MM.1S (cell line): ENCODE results near the gene IGFBP4.

Source experiments
- DNase-seq: peaks from one replicate; pipeline ENCODE4 v3.0.0-alpha.2; 2015
- H2AFZ ChIP-seq: fragments of 300-600 bp; sonication (generic); 2 replicates; pipeline ENCODE4 v1.6.0; 2016; ENCODE audit warnings: antibody characterized with exemption, low read length
- H3F3A ChIP-seq: fragments of 300-600 bp; sonication (generic); 2 replicates; pipeline ENCODE4 v1.6.1; 2016; ENCODE audit warnings: mild to moderate bottlenecking, antibody characterized with exemption, low read length, moderate library complexity, mixed read lengths; ENCODE audit not compliant: insufficient read depth
- H3K27ac ChIP-seq: fragments of 300-600 bp; sonication (generic); 2 replicates; pipeline ENCODE4 v1.5.1; 2016; ENCODE audit warnings: mild to moderate bottlenecking, low read length
- H3K27me3 ChIP-seq: fragments of 300-600 bp; sonication (generic); replicated peaks from 2 replicates; pipeline ENCODE4 v1.6.0; 2016; ENCODE audit warnings: low read length; ENCODE audit not compliant: insufficient read depth
- H3K36me3 ChIP-seq: fragments of 300-600 bp; sonication (generic); replicated peaks from 2 replicates; pipeline ENCODE4 v1.6.1; 2016; ENCODE audit warnings: mild to moderate bottlenecking, low read length, mixed read lengths; ENCODE audit not compliant: insufficient read depth
- H3K4me1 ChIP-seq: fragments of 300-600 bp; sonication (generic); 2 replicates; pipeline ENCODE4 v1.6.1; 2016; ENCODE audit warnings: low read length, mixed read lengths
- H3K4me2 ChIP-seq: fragments of 300-600 bp; sonication (generic); 2 replicates; pipeline ENCODE4 v1.6.0; 2016; ENCODE audit warnings: low read depth, low read length
- H3K4me3 ChIP-seq: fragments of 300-600 bp; sonication (generic); 2 replicates; pipeline ENCODE4 v1.5.1; 2016; ENCODE audit warnings: low read length, mixed read lengths
- H3K79me2 ChIP-seq: fragments of 300-600 bp; sonication (generic); 2 replicates; pipeline ENCODE4 v1.6.1; 2016; ENCODE audit warnings: mixed run types, low read length, mixed read lengths
- H3K9ac ChIP-seq: fragments of 300-600 bp; sonication (generic); 2 replicates; pipeline ENCODE4 v1.6.1; 2016; ENCODE audit warnings: low read length, mixed read lengths
- H3K9me2 ChIP-seq: fragments of 300-600 bp; sonication (generic); replicated peaks from 2 replicates; pipeline ENCODE4 v1.6.1; 2016; ENCODE audit warnings: mild to moderate bottlenecking, low read length, mixed read lengths; ENCODE audit not compliant: insufficient read depth
- H3K9me3 ChIP-seq: fragments of 300-600 bp; sonication (generic); replicated peaks from 2 replicates; pipeline ENCODE4 v1.6.1; 2016; ENCODE audit warnings: mild to moderate bottlenecking, low read length, mixed read lengths; ENCODE audit not compliant: insufficient read depth
- H4K20me1 ChIP-seq: fragments of 300-600 bp; sonication (generic); 2 replicates; pipeline ENCODE4 v1.6.1; 2016; ENCODE audit warnings: mild to moderate bottlenecking, low read length, moderate library complexity, mixed read lengths; ENCODE audit not compliant: insufficient read depth
- CTCF ChIP-seq: fragments of 300-600 bp; sonication (generic); IDR thresholded peaks from 2 replicates; pipeline ENCODE4 v1.5.1; 2016; ENCODE audit warnings: antibody characterized with exemption, low read length, mixed read lengths
- EZH2 ChIP-seq: fragments of 300-600 bp; sonication (generic); optimal IDR thresholded peaks from 2 replicates; pipeline ENCODE3; 2017; ENCODE audit warnings: low read depth, mild to moderate bottlenecking, antibody characterized with exemption, low read length, mixed read lengths
- EZH2phosphoT487 ChIP-seq: fragments of 300-600 bp; sonication (generic); IDR thresholded peaks from 2 replicates; pipeline ENCODE4 v1.6.1; 2018; ENCODE audit warnings: antibody characterized with exemption, low read length

Gene IGFBP4

DNA sequence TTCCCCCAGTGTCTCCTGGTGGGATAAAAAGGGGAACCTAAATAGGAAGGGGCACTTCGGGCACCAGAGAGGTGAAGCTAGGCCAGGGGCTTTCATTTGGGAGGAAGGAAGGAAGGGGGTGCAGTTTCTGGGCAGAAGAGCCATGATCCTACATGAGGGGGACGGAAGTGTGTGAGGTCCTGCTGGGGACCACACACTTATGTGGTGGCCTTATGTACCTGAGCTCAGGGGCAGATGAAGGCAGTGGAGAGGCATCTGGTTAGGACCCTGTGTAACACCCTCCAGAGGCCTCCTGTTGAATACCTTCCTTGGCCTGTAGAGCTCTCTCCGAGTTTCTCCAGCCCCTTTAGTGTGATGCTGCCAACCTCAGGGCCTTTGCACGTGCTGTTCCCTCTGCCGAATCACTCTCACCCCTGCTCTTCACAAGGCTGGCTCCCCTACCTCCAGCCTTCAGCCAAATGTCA is 21.2 kb downstream of the IGFBP4 start:
- no peak overlapping the region for H2AFZ ChIP-seq
- H3K4me2 ChIP-seq = no peak overlapping the region
- DNase-seq = no peak
- no peak overlapping the region for H3K4me3 ChIP-seq
- peaks cover 58% of the 10 kb centered on the region for H3K27me3 ChIP-seq
- H3K9me3 ChIP-seq = no peaks in the 10 kb centered on the region
- H3K36me3 ChIP-seq = no peaks in the 10 kb centered on the region
- no peaks in the 10 kb centered on the region for H3K9me2 ChIP-seq
- H4K20me1 ChIP-seq = no peaks in the 10 kb centered on the region
- H3K79me2 ChIP-seq = no peaks in the 10 kb centered on the region
- no peaks in the 10 kb centered on the region for H3F3A ChIP-seq
- no peak overlapping the region for H3K27ac ChIP-seq
- TF ChIP-seq EZH2 (no peak), CTCF (no peak), EZH2phosphoT487 (no peak)
- no peak overlapping the region for H3K9ac ChIP-seq
- H3K4me1 ChIP-seq = no peaks in the 10 kb centered on the region

GRCh38 chr17:40466298-40466971 is 23.2 kb downstream of the IGFBP4 start:
- Histone ChIP-seq H4K20me1 (no peaks in the 10 kb centered on the region), H3K4me3 (no peak overlapping the region), H3K27ac (no peak overlapping the region), H3K4me1 (no peaks in the 10 kb centered on the region), H3K9me2 (no peaks in the 10 kb centered on the region), H3K27me3 (peaks cover 59% of the 10 kb centered on the region), H3F3A (no peaks in the 10 kb centered on the region), H3K36me3 (no peaks in the 10 kb centered on the region), H3K9me3 (no peaks in the 10 kb centered on the region), H2AFZ (no peak overlapping the region), H3K9ac (no peak overlapping the region), H3K4me2 (no peak overlapping the region), H3K79me2 (no peaks in the 10 kb centered on the region)
- TF ChIP-seq CTCF (no peak), EZH2phosphoT487 (no peak), EZH2 (no peak)
- DNase-seq = no peak

DNA sequence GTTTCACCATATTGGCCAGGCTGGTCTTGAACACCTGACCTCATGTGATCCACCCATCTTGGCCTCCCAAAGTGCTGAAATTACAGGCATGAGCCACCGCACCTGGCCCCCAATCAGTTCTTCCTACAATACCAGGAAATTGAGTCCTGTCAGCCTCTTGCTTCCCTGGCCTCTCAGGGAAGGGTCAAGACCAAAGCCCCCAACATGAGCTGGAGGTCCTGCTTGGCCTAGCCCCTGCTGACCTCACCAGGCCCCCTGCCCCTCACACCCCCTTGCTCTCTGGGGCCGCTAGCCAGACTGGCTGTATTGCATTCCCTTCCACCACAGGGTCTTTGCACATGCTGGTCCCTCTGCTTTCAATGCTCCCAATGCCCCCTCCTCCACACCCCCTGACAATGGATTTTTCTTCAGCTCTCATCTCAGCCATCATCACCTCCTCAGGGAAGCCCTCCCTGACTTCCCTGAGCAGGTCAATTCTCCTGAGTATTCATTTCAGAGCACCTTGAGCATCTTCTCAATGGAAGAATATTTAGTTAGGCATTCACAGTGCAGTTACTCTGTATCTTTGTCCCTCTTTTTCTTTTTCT is 24.1 kb downstream of the IGFBP4 start:
- no peak overlapping the region for H3K4me2 ChIP-seq
- H3F3A ChIP-seq = no peaks in the 10 kb centered on the region
- H3K4me1 ChIP-seq = no peaks in the 10 kb centered on the region
- H3K4me3 ChIP-seq = no peak overlapping the region
- no peaks in the 10 kb centered on the region for H3K36me3 ChIP-seq
- H3K27me3 ChIP-seq = peaks cover 56% of the 10 kb centered on the region
- no peak for DNase-seq
- H2AFZ ChIP-seq = no peak overlapping the region
- TF ChIP-seq EZH2 (no peak), CTCF (no peak), EZH2phosphoT487 (no peak)
- H3K27ac ChIP-seq = no peak overlapping the region
- no peaks in the 10 kb centered on the region for H4K20me1 ChIP-seq
- no peak overlapping the region for H3K9ac ChIP-seq
- no peaks in the 10 kb centered on the region for H3K9me2 ChIP-seq
- H3K9me3 ChIP-seq = no peaks in the 10 kb centered on the region
- H3K79me2 ChIP-seq = no peaks in the 10 kb centered on the region
